ENCODE measurements around the gene OR11H7.
A peak's percentile ranks its signal among the peaks of the same experiment; 100 is the strongest.

The OR11H7 gene

DNA sequence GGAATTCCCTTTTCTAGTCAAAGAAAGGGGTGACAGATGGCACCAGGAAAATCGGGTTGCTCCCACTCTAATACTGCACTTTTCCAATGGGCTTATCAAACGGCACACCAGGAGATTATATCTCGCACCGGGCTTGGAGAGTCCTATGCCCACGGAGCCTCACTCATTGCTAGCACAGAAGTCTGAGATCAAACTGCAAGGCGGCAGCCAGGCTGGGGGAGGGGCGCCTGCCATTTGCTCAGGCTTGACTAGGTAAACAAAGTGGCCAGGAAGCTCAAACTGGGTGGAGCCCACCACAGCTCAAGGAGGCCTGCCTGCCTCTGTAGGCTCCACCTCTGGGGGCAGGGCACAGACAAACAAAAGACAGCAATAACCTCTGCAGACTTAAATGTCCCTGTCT, 51.5 kb downstream of the OR11H7 start:
- DNase-seq = peak in 1 of 2 donors; percentile 2

Measured in CD4-positive, alpha-beta T cell treated with Interferon alpha-2 for 1 hour (primary cell).